ENCODE data around the gene PDCD6IP. TPM values are rescaled to one million over a fixed set of nuclear protein-coding genes. Genes with fewer than 3 reads are reported as not detected.

Gene PDCD6IP
- total and polyA plus RNA-seq, 4 experiments from 2014 or later = 59.2 to 237 (median 152) TPM

GRCh38 chr3:33787328-33788009, 11.0 kb upstream of the PDCD6IP start:
- Mint-ChIP-seq H3K27me3 (peaks cover 6 to 11% of the 10 kb centered on the region in 2 donors), H3K36me3 (no peaks in the 10 kb centered on the region), H3K4me1 (peaks cover 0 to 4% (median 2%) of the 10 kb centered on the region in 4 donors), H3K4me3 (peak overlapping the region in 4 of 8 donors; percentile 23 to 70 (median 30)), H3K9me3 (no peaks in the 10 kb centered on the region), H3K27ac (peak overlapping the region in 2 of 7 donors; percentile 21 to 37)
- Histone ChIP-seq H3K4me1 (ENCODE audit: insufficient read depth, low read length) (peaks cover 4% of the 10 kb centered on the region), H3K27ac (ENCODE audit: low read depth, low read length) (no peak overlapping the region), H3K36me3 (ENCODE audit: insufficient read depth, low read length) (no peaks in the 10 kb centered on the region), H3K9me3 (ENCODE audit: control insufficient read depth in 1 of 2, low read length in 2 of 2) (no peaks in the 10 kb centered on the region), H3K4me3 (ENCODE audit: low read length in 2 of 2) (no peak overlapping the region), H3K27me3 (ENCODE audit: insufficient read depth, low read length) (no peaks in the 10 kb centered on the region)
- ChIA-PET CTCF (ENCODE audit: partially characterized antibody) (interaction anchor here (0.6 to 8.4 kb wide), 36 partner anchors 11 to 840 kb away, joined by 3 to 100 read pairs (median 4); partner anchors contain the start of gene PDCD6IP), POLR2A (ENCODE audit: partially characterized antibody) (interaction anchor here (2.1 kb wide), 1 partner anchor 11 kb away, joined by 9 read pairs; the partner anchor contains the start of gene PDCD6IP)
- intact Hi-C loops (cut with micrococcal nuclease) = loop anchor here (1.0 to 10.0 kb wide), 5 partner anchors 151 to 1055 kb away; no protein-coding TSS in a partner anchor
- peak; percentile 52 to 65 (median 59) for DNase-seq

GRCh38 chr3:33789183-33789954, 9.1 kb upstream of the PDCD6IP start:
- intact Hi-C loops (cut with micrococcal nuclease) = loop anchor here (5.0 to 10.0 kb wide), 2 partner anchors 415 to 1057 kb away; no protein-coding TSS in a partner anchor
- Mint-ChIP-seq H3K27me3 (peaks cover 4 to 12% of the 10 kb centered on the region in 2 donors), H3K4me3 (no peak overlapping the region), H3K9me3 (no peaks in the 10 kb centered on the region), H3K36me3 (no peaks in the 10 kb centered on the region), H3K27ac (no peak overlapping the region), H3K4me1 (peaks cover 0 to 4% (median 2%) of the 10 kb centered on the region in 4 donors)
- Histone ChIP-seq H3K36me3 (ENCODE audit: insufficient read depth, low read length) (no peaks in the 10 kb centered on the region), H3K4me3 (ENCODE audit: low read length in 2 of 2) (no peak overlapping the region), H3K27ac (ENCODE audit: low read depth, low read length) (no peak overlapping the region), H3K27me3 (ENCODE audit: insufficient read depth, low read length) (no peaks in the 10 kb centered on the region), H3K4me1 (ENCODE audit: insufficient read depth, low read length) (peaks cover 4% of the 10 kb centered on the region), H3K9me3 (ENCODE audit: control insufficient read depth in 1 of 2, low read length in 2 of 2) (no peaks in the 10 kb centered on the region)
- no peak for DNase-seq
- CTCF ChIA-PET (ENCODE audit: partially characterized antibody) = interaction anchor here (1.0 to 8.4 kb wide), 4 partner anchors 9 to 658 kb away, joined by 4 to 100 read pairs (median 4); partner anchors contain the start of gene PDCD6IP
- POLR2A ChIA-PET (ENCODE audit: partially characterized antibody) = interaction anchor here (1.0 kb wide), 1 partner anchor 9 kb away, joined by 4 read pairs; the partner anchor contains the start of gene PDCD6IP

GRCh38 chr3:33790091-33790490, 8.3 kb upstream of the PDCD6IP start:
- ChIA-PET POLR2A (ENCODE audit: partially characterized antibody) (no interaction called here), CTCF (ENCODE audit: partially characterized antibody) (interaction anchor here (1.5 to 8.4 kb wide), 2 partner anchors 9 to 153 kb away, joined by 4 to 100 read pairs; partner anchors contain the start of gene PDCD6IP)
- H3K4me3 ChIP-seq (ENCODE audit: low read length in 2 of 2) = no peak overlapping the region
- no peaks in the 10 kb centered on the region for H3K36me3 ChIP-seq (ENCODE audit: insufficient read depth, low read length)
- intact Hi-C loops (cut with micrococcal nuclease) = no loop called here
- Mint-ChIP-seq H3K27ac (no peak overlapping the region), H3K27me3 (peaks cover 4 to 12% of the 10 kb centered on the region in 2 donors), H3K9me3 (no peaks in the 10 kb centered on the region), H3K36me3 (no peaks in the 10 kb centered on the region), H3K4me1 (peaks cover 0 to 8% (median 2%) of the 10 kb centered on the region in 4 donors), H3K4me3 (no peak overlapping the region)
- DNase-seq = no peak
- no peaks in the 10 kb centered on the region for H3K27me3 ChIP-seq (ENCODE audit: insufficient read depth, low read length)
- no peaks in the 10 kb centered on the region for H3K9me3 ChIP-seq (ENCODE audit: control insufficient read depth in 1 of 2, low read length in 2 of 2)
- no peak overlapping the region for H3K27ac ChIP-seq (ENCODE audit: low read depth, low read length)
- H3K4me1 ChIP-seq (ENCODE audit: insufficient read depth, low read length) = peaks cover 4% of the 10 kb centered on the region

- no peak overlapping the region for H3K4me3 ChIP-seq (ENCODE audit: low read length in 2 of 2)
- Mint-ChIP-seq H3K4me1 (peaks cover 4 to 14% (median 5%) of the 10 kb centered on the region in 4 donors), H3K9me3 (no peaks in the 10 kb centered on the region), H3K36me3 (no peaks in the 10 kb centered on the region), H3K27me3 (peaks cover 4 to 12% of the 10 kb centered on the region in 2 donors), H3K27ac (no peak overlapping the region), H3K4me3 (no peak overlapping the region)
- no peaks in the 10 kb centered on the region for H3K27me3 ChIP-seq (ENCODE audit: insufficient read depth, low read length)
- H3K27ac ChIP-seq (ENCODE audit: low read depth, low read length) = no peak overlapping the region
- intact Hi-C loops (cut with micrococcal nuclease) = no loop called here
- H3K4me1 ChIP-seq (ENCODE audit: insufficient read depth, low read length) = peaks cover 4% of the 10 kb centered on the region
- no peaks in the 10 kb centered on the region for H3K36me3 ChIP-seq (ENCODE audit: insufficient read depth, low read length)
- no peaks in the 10 kb centered on the region for H3K9me3 ChIP-seq (ENCODE audit: control insufficient read depth in 1 of 2, low read length in 2 of 2)
- ChIA-PET POLR2A (ENCODE audit: partially characterized antibody) (no interaction called here), CTCF (ENCODE audit: partially characterized antibody) (interaction anchor here (0.9 to 8.4 kb wide), 5 partner anchors 7 to 155 kb away, joined by 3 to 100 read pairs (median 4); partner anchors contain the start of gene PDCD6IP)
- peak in 1 of 5 donors; percentile 62 for DNase-seq
Observed at GRCh38 chr3:33791477-33792166, 6.8 kb upstream of the PDCD6IP start.

- no peak overlapping the region for H3K27ac ChIP-seq (ENCODE audit: low read depth, low read length)
- intact Hi-C loops (cut with micrococcal nuclease) = no loop called here
- Mint-ChIP-seq H3K4me3 (no peak overlapping the region), H3K27ac (peak overlapping the region in 1 of 7 donors; percentile 14), H3K27me3 (peaks cover 4 to 11% of the 10 kb centered on the region in 2 donors), H3K4me1 (peaks cover 4 to 16% (median 7%) of the 10 kb centered on the region in 4 donors), H3K36me3 (no peaks in the 10 kb centered on the region), H3K9me3 (no peaks in the 10 kb centered on the region)
- DNase-seq = no peak
- no peaks in the 10 kb centered on the region for H3K36me3 ChIP-seq (ENCODE audit: insufficient read depth, low read length)
- ChIA-PET CTCF (ENCODE audit: partially characterized antibody) (interaction anchor here (0.9 to 8.4 kb wide), 4 partner anchors 6 to 661 kb away, joined by 3 to 100 read pairs (median 4); partner anchors contain the start of gene PDCD6IP), POLR2A (ENCODE audit: partially characterized antibody) (no interaction called here)
- H3K4me3 ChIP-seq (ENCODE audit: low read length in 2 of 2) = no peak overlapping the region
- H3K4me1 ChIP-seq (ENCODE audit: insufficient read depth, low read length) = peaks cover 7% of the 10 kb centered on the region
- H3K27me3 ChIP-seq (ENCODE audit: insufficient read depth, low read length) = no peaks in the 10 kb centered on the region
- no peaks in the 10 kb centered on the region for H3K9me3 ChIP-seq (ENCODE audit: control insufficient read depth in 1 of 2, low read length in 2 of 2)
Observed at GRCh38 chr3:33792167-33792892, 6.1 kb upstream of the PDCD6IP start.

- Mint-ChIP-seq H3K4me1 (peaks cover 12 to 37% (median 25%) of the 10 kb centered on the region in 4 donors), H3K36me3 (peaks cover 0 to 11% of the 10 kb centered on the region in 2 donors), H3K27me3 (peaks cover under 1 to 3% of the 10 kb centered on the region in 2 donors), H3K27ac (no peak overlapping the region), H3K4me3 (no peak overlapping the region), H3K9me3 (peaks cover 0 to 3% (median 0%) of the 10 kb centered on the region in 8 donors)
- Histone ChIP-seq H3K27ac (ENCODE audit: low read depth, low read length) (no peak overlapping the region), H3K9me3 (ENCODE audit: control insufficient read depth in 1 of 2, low read length in 2 of 2) (no peaks in the 10 kb centered on the region), H3K4me3 (ENCODE audit: low read length in 2 of 2) (no peak overlapping the region), H3K36me3 (ENCODE audit: insufficient read depth, low read length) (no peaks in the 10 kb centered on the region), H3K4me1 (ENCODE audit: insufficient read depth, low read length) (peaks cover 23% of the 10 kb centered on the region), H3K27me3 (ENCODE audit: insufficient read depth, low read length) (no peaks in the 10 kb centered on the region)
- ChIA-PET CTCF (ENCODE audit: partially characterized antibody) (interaction anchor here (8.1 kb wide), 1 partner anchor 7 kb away, joined by 100 read pairs; no protein-coding TSS in a partner anchor), POLR2A (ENCODE audit: partially characterized antibody) (no interaction called here)
- intact Hi-C loops (cut with micrococcal nuclease) = loop anchor here (5.0 kb wide), 1 partner anchor 683 kb away; the partner anchor contains the start of gene CRTAP
- DNase-seq = no peak
Observed at GRCh38 chr3:33795131-33795530, 3.3 kb upstream of the PDCD6IP start.

Measured in CD4-positive, alpha-beta memory T cell (primary cell).